Renal cortex interstitium (tissue), 11 donors: ENCODE data around the gene PI4KA. TPM values are rescaled to one million over a fixed set of nuclear protein-coding genes. Genes with fewer than 3 reads are reported as not detected.

Experiments
- DNase-seq, 11 donors: peaks; one replicate each; pipeline ENCODE4 v3.0.0-alpha.2; 2013; ENCODE audit warnings: low read depth in 9 of 11, low spot score in 4 of 11; ENCODE audit errors: extremely low read depth in 1 of 11
- polyA plus RNA-seq, 3 donors: library from polyadenylated mRNA; unstranded; fragments of 120-200 nt; gene quantifications; one replicate each; pipeline ENCODE4 v1.2.1, GENCODE V29; 2013; ENCODE audit not compliant: insufficient read length in 3 of 3

The PI4KA gene
- polyA plus RNA-seq, 3 donors: 60.1 to 86.0 (median 75.5) TPM

- DNase-seq: no peak
Measured at GRCh38 chr22:20766530-20766929, 92.1 kb downstream of the PI4KA start.

GRCh38 chr22:20765938-20766337, 92.7 kb downstream of the PI4KA start:
- no peak for DNase-seq

- DNase-seq: no peak
Measured at GRCh38 chr22:20764729-20765128, 93.9 kb downstream of the PI4KA start.

DNA sequence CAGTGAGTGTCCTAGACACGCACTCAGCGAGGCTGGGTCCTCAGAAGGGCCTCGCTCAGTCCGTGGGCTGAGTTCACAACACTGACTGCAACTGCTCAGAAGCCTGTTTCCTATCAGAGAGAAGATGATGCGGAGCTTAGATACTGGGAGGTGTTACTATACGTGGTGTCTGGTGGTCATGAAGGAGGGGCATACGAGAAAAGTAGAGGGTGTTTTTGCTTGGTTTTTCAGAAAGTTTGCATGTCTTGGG, 94.2 kb downstream of the PI4KA start:
- no peak for DNase-seq

GRCh38 chr22:20763630-20764470, 94.8 kb downstream of the PI4KA start:
- no peak for DNase-seq

DNA sequence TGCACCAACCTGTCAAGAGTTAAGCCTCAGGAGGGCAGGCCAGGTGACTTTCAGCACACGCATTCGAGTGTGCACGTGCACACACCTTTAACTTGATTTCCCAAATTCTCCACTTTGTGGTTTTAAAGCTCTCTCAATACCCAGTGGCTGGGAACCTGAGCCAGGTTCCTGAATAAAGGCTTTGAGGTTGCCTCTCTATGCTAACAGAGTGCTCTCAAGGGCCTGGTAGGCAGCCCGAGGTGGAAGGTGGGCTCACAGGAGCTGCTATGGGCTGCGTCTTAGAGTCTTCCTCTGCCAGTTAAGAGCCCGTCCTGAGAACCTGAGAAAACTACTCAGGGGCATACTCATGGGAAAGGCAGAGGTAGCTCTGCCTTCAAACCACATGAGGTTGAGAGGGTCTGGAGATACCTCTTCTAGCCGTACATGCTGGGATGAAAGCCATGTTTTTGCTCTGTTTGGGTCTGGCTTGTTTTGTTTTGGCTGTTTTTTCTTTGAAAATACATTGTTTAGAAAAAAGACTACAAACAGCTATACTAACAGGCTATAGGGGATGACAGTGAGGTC, 96.3 kb downstream of the PI4KA start:
- no peak for DNase-seq

DNA sequence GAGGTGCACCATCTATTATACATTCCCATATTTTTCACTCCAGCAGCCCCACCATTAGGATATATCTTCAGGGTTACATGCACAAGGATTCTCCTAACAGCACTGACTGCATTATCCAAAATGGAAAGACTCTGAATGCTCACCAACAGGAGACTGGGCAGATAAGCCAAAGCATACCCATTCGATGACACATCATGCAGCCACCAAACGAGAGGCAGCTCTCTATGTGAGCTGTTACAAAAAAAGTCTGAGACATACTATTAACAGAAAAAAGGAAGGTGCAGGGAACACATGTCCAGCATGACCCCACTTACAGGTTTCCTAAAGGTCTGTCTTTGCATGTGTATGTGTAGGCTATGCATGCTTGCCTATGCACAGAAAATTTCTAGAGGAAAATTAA, 97.1 kb downstream of the PI4KA start:
- DNase-seq: no peak

DNA sequence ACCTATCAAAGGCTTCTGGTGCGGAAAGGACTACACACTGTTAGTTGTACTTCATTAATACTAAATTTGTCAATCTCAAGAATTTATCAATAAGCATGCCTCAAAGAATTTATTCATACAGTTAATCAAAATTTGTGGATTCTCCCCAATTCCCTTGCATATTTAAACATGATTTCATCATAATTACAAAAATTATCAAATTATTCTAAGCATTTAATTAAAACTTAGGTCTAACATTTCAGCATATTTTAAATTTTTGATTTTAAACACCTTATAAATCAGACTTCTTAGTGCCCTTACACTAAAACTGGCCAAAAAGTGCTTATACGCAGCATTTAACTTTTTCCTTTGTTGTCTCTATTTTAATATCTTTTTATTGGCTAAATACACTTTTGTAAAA, 98.5 kb downstream of the PI4KA start:
- no peak for DNase-seq

GRCh38 chr22:20758688-20759087, 99.9 kb downstream of the PI4KA start:
- no peak for DNase-seq

GRCh38 chr22:20756846-20757245, 101.8 kb downstream of the PI4KA start:
- no peak for DNase-seq

GRCh38 chr22:20752873-20753272, 105.7 kb downstream of the PI4KA start:
- DNase-seq: no peak

GRCh38 chr22:20752104-20752741, 106.4 kb downstream of the PI4KA start:
- no peak for DNase-seq

GRCh38 chr22:20751185-20751851, 107.3 kb downstream of the PI4KA start:
- DNase-seq: no peak

GRCh38 chr22:20750461-20751184, 108.0 kb downstream of the PI4KA start:
- peak in 2 of 11 donors; percentile 12 to 16 for DNase-seq

DNA sequence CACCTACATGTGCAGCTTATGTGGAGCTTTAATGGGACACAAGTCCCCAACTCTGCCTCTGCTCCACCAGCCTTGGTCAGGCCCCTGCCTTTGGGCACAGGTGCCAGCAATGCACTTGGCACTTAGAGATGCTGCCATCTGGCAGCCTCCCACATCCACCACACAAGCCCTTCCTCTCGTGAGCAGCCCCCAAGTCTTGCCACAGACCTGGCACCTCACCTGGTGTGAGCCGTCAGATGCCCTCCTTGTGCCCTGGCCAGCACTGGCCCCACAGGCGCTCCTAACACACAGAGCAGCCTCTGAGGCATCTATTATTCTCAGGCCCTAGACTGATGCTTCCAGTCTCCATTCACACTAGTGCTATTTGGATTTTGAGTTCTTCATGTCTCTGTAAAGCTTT, 109.2 kb downstream of the PI4KA start:
- no peak for DNase-seq

DNA sequence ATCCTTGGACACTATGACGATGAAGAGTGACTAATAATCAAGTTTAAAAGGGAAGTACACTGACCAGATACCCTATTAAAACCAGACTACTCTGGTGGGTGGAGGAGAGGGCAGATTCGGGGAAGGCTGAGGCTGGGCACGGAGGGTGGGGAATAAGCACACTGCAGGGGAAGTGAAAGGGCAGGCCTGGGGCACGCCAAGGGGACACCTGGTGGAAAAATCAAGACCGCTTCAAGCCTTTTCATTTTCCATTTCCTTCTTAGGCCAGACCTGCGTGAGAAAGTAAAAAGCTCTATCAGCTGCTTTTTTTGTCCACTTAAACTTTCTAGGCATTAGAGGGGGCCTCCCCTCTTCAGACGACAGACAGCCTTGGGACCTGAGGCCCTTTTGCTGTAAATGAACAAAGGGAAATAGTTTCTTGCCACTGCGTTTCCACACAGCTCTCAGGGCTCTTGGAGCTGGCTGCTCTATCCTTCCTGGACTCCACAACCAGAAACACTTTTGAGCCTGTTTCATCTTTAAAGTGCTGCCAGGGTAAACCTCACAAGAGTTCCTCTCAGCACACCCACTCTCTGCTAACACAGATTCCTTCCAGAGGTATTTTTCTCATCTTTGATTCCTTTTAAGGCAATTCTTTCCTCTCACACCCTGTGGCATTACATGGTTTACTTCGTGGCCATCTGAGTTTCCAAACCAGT, 109.7 kb downstream of the PI4KA start:
- no peak for DNase-seq

GRCh38 chr22:20748082-20748481, 110.5 kb downstream of the PI4KA start:
- no peak for DNase-seq

- DNase-seq: no peak
Measured at GRCh38 chr22:20747223-20747622, 111.4 kb downstream of the PI4KA start.
